GM19043 (cell line): Measurements from ENCODE around the gene SERAC1.

ENCODE experiments used
- ATAC-seq: cut with Tn5 transposase; IDR thresholded peaks from one replicate; pipeline ENCODE4 v1.9.1; 2021; ENCODE audit warnings: low read depth; ENCODE audit not compliant: unreplicated experiment

Gene SERAC1

GRCh38 chr6:158081657-158081935, 86.5 kb downstream of the SERAC1 start:
- no peak for ATAC-seq

- no peak for ATAC-seq
Observed at GRCh38 chr6:158080849-158081656, 87.0 kb downstream of the SERAC1 start.

GRCh38 chr6:158078320-158078719, 89.7 kb downstream of the SERAC1 start:
- no peak for ATAC-seq

GRCh38 chr6:158077676-158078075, 90.4 kb downstream of the SERAC1 start:
- no peak for ATAC-seq

GRCh38 chr6:158076548-158076947, 91.5 kb downstream of the SERAC1 start:
- no peak for ATAC-seq

GRCh38 chr6:158073776-158074175, 94.3 kb downstream of the SERAC1 start:
- ATAC-seq: no peak

- no peak for ATAC-seq
Observed at GRCh38 chr6:158072083-158072721, 95.9 kb downstream of the SERAC1 start.

- ATAC-seq: no peak
Observed at GRCh38 chr6:158071121-158072082, 96.7 kb downstream of the SERAC1 start.

GRCh38 chr6:158070513-158070912, 97.5 kb downstream of the SERAC1 start:
- ATAC-seq: no peak

GRCh38 chr6:158069800-158070195, 98.3 kb downstream of the SERAC1 start:
- no peak for ATAC-seq

- ATAC-seq: no peak
Observed at GRCh38 chr6:158068893-158069799, 98.9 kb downstream of the SERAC1 start.

- no peak for ATAC-seq
Observed at GRCh38 chr6:158068156-158068892, 99.7 kb downstream of the SERAC1 start.

GRCh38 chr6:158067436-158068015, 100.5 kb downstream of the SERAC1 start:
- no peak for ATAC-seq

GRCh38 chr6:158066136-158066781, 101.8 kb downstream of the SERAC1 start:
- no peak for ATAC-seq

GRCh38 chr6:158064725-158065251, 103.3 kb downstream of the SERAC1 start:
- no peak for ATAC-seq

GRCh38 chr6:158063736-158064135, 104.3 kb downstream of the SERAC1 start:
- no peak for ATAC-seq

GRCh38 chr6:158061709-158062461, 106.2 kb downstream of the SERAC1 start:
- ATAC-seq: no peak

GRCh38 chr6:158061361-158061708, 106.7 kb downstream of the SERAC1 start:
- no peak for ATAC-seq
